ENCODE data around the gene TNFRSF19. TPM values are rescaled to one million over a fixed set of nuclear protein-coding genes. Genes with fewer than 3 reads are reported as not detected.
A peak's percentile ranks its signal among the peaks of the same experiment; 100 is the strongest.

Gene TNFRSF19
- total and polyA plus RNA-seq, 2 of the 4 experiments (the other 2 are of a cell fraction), result 18.6 to 26.3 TPM

- Histone ChIP-seq H2AK9ac (replicated peaks; ENCODE audit: low read depth, low read length, poor library complexity) (no peak overlapping the region), H3K23ac (ENCODE audit: low read depth, low read length) (no peak overlapping the region), H3K36me3 (ENCODE audit: control insufficient read depth, insufficient read depth, low read length) (peaks cover 50% of the 10 kb centered on the region), H4K20me1 (ENCODE audit: insufficient read depth, low read length) (no peaks in the 10 kb centered on the region), H3K9me1 (ENCODE audit: insufficient read depth, low read length) (peaks cover 8% of the 10 kb centered on the region), H3K4ac (ENCODE audit: low read depth, low read length) (no peak overlapping the region; the same call in 1 of the 2 replicates), H4K5ac (ENCODE audit: low read depth, low read length) (peak overlapping the region; percentile 31; the same call in 1 of the 2 replicates), H3K14ac (replicated peaks; ENCODE audit: low read depth, low read length) (no peak overlapping the region), H3K4me3 (ENCODE audit: insufficient read depth, low read depth, low read length) (no peak overlapping the region), H3K56ac (ENCODE audit: extremely low read depth, insufficient read depth, low read length) (no peak overlapping the region), H2BK20ac (ENCODE audit: low read depth, low read length) (no peak overlapping the region), H3K9ac (ENCODE audit: low read depth, low read length) (no peak overlapping the region), H2BK5ac (ENCODE audit: low read depth, low read length, poor library complexity, severe bottlenecking) (no peak overlapping the region), H2BK120ac (ENCODE audit: low read depth, low read length) (no peak overlapping the region), H3K79me1 (ENCODE audit: low read depth in 1 of 2, low read length in 2 of 2) (peaks cover 7 to 16% of the 10 kb centered on the region in 2 experiments), H3K4me2 (ENCODE audit: low read depth, low read length) (no peak overlapping the region), H3K27me3 (ENCODE audit: control insufficient read depth, insufficient read depth, low read length) (no peaks in the 10 kb centered on the region), H3K18ac (ENCODE audit: low read depth, low read length) (no peak overlapping the region), H3K4me1 (ENCODE audit: control insufficient read depth, insufficient read depth, low read length) (peaks cover 15% of the 10 kb centered on the region), H3K27ac (ENCODE audit: insufficient read depth, low read length) (no peak overlapping the region), H4K8ac (ENCODE audit: low read depth in 2 of 2, low read length in 2 of 2) (no peak overlapping the region), H2AK5ac (ENCODE audit: low read depth, low read length) (no peak overlapping the region; the same call in 1 of the 2 replicates), H2BK15ac (ENCODE audit: low read depth, low read length) (no peak overlapping the region), H3K9me3 (ENCODE audit: control insufficient read depth, insufficient read depth, low read length) (no peaks in the 10 kb centered on the region), H4K91ac (ENCODE audit: insufficient read depth, low read depth, low read length) (no peak overlapping the region), H2AFZ (replicated peaks; ENCODE audit: low read length, poor library complexity) (no peak overlapping the region)
- intact Hi-C loops (cut with micrococcal nuclease) (no loop called here), in situ Hi-C loops (cut with MboI; ENCODE audit: low sequenced_read_pairs) (no loop called here), dilution Hi-C loops (cut with HindIII; ENCODE audit: low sequenced_read_pairs, unreplicated experiment) (no loop called here)
- ATAC-seq (ENCODE audit: low read depth) (no peak), DNase-seq (no peak)
- BruUV-seq (replicated peaks), result no TSS peak
- ChIA-PET CTCF (interaction anchor here (1.1 kb wide), 1 partner anchor 15 kb away, joined by 3 read pairs; no protein-coding TSS in a partner anchor), POLR2A (ENCODE audit: unreplicated experiment) (no interaction called here)
- WGBS, 2 experiments (ENCODE audit: extremely low coverage in 2 of 2, insufficient read length in 1 of 2), result no CpG with 5 or more reads among the region's 6 CpGs
- TF ChIP-seq NFE2L2 (IDR thresholded peaks at IDR 0.05; ENCODE audit: low read depth, low read length) (no peak), BHLHE40 (IDR thresholded peaks at IDR 0.05; ENCODE audit: low read depth, low read length) (no peak), CEBPB (IDR thresholded peaks at IDR 0.05; ENCODE audit: low read depth, low read length) (no peak), CHD1 (IDR thresholded peaks at IDR 0.05; ENCODE audit: low read depth, low read length) (no peak), POLR2A (IDR thresholded peaks at IDR 0.05; ENCODE audit: low read depth, low read length) (no peak), MXI1 (IDR thresholded peaks at IDR 0.05; ENCODE audit: borderline replicate concordance, low read depth, low read length) (no peak), SMC3 (IDR thresholded peaks at IDR 0.05; ENCODE audit: low read depth, low read length) (no peak), FOS (IDR thresholded peaks at IDR 0.05; ENCODE audit: low read depth, low read length) (no peak), RAD21 (IDR thresholded peaks at IDR 0.05; ENCODE audit: low read length) (no peak), CTCF (conservative IDR thresholded peaks at IDR 0.05; ENCODE audit: low read depth, low read length) (no peak), MAFK (IDR thresholded peaks at IDR 0.05; ENCODE audit: low read depth, low read length) (no peak)
- TF ChIP-seq, protein P1, sequence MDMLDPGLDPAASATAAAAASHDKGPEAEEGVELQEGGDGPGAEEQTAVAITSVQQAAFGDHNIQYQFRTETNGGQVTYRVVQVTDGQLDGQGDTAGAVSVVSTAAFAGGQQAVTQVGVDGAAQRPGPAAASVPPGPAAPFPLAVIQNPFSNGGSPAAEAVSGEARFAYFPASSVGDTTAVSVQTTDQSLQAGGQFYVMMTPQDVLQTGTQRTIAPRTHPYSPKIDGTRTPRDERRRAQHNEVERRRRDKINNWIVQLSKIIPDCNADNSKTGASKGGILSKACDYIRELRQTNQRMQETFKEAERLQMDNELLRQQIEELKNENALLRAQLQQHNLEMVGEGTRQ (IDR thresholded peaks at IDR 0.05; ENCODE audit: low read depth, low read length), result no peak
Measured at GRCh38 chr13:23631311-23632047, 61.3 kb downstream of the TNFRSF19 start.

All from IMR-90 (cell line).